HG02610 (cell line): ENCODE results near the gene CATSPERZ.
"Not testable (repeated sequence)": the region's sequence is repeated elsewhere in the genome, so short reads cannot be mapped to it uniquely, and the experiment has no call there.

Experiments used
- ATAC-seq: cut with Tn5 transposase; IDR thresholded peaks from one replicate; pipeline ENCODE4 v1.9.1; 2021; ENCODE audit warnings: mild to moderate bottlenecking, moderate library complexity; ENCODE audit not compliant: unreplicated experiment

CATSPERZ gene

GRCh38 chr11:64303109-64304031 lies 3.2 kb downstream of the CATSPERZ start:
- no peak for ATAC-seq

DNA sequence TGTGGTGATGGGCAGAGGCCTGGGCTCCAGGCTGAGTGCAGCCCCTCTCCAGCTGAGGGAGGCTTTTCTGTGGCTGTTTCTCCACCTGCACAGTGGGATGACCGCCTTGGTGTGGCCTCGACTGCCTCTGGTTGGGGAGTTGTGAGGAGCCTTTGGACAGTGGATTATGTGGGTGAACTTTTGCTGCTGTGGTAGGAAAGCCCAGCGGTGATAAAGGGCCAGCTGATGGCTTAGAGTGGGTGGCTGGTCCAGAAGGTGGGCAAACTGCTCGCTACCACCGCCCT lies 3.8 kb downstream of the CATSPERZ start:
- no peak for ATAC-seq

DNA sequence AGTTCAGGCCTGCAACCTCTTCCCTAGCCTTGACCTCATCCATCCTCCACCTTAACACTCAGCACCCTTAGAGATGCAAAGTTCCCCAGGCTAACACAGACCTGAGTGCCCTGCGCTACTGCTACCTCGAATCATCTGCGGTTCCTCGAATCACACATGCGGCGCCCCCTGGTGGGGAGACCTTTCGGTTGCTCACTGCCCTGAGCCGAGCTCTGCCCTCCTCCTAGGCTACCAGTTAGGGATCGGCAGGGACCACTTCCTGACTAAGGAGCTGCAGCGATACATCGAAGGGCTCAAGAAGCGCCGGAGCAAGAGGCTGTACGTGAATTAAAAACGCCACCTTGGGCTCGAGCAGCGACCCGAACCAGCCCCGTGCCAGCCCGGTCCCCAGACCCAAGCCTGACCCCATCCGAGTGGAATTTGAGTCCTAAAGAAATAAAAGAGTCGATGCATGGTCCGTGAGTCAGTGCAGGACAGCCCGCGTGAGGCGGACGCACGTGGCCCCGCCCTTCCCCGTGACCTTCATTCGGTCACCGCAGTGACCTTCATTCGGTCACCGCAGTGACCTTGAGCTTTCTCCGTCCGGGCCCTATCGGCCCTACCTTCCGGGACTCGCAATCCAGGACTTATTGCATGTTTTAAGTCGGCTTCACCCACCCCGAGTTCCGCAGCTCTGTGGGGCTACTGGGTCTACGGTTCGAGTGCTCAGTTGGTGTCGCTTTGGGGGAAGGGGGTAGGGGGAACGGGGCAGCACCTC lies 4.3 kb downstream of the CATSPERZ start:
- peak; percentile 27 for ATAC-seq

- ATAC-seq, result peak; percentile 71
Measured at GRCh38 chr11:64305075-64305690, 5.0 kb downstream of the CATSPERZ start, which contains the start of gene ESRRA. Gene ESRRA, plus strand, starts transcription at chr11:64305524. Its CDS starts 1,656 bp downstream, at chr11:64307180.

GRCh38 chr11:64305691-64306562 lies 5.8 kb downstream of the CATSPERZ start:
- ATAC-seq, result peak; percentile 23

DNA sequence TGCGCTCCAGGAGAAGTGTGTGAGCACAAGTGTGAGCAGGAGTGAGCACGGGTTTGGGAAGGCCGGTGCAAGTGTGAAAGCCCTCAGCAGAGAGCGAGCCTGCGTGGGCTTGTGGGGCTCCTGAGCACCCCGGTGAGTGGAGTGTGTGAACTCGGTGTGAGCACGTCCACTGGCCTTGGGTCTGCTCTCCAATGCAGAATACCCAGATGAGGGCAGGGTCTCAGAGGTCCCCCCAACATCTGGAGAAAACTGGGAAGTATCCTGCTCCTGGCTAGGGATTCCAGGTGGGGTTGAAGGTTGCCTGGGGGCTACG lies 6.4 kb downstream of the CATSPERZ start:
- no peak for ATAC-seq

GRCh38 chr11:64306876-64307622 lies 6.9 kb downstream of the CATSPERZ start:
- no peak for ATAC-seq

GRCh38 chr11:64307795-64308194 lies 7.6 kb downstream of the CATSPERZ start:
- not testable (repeated sequence) for ATAC-seq

DNA sequence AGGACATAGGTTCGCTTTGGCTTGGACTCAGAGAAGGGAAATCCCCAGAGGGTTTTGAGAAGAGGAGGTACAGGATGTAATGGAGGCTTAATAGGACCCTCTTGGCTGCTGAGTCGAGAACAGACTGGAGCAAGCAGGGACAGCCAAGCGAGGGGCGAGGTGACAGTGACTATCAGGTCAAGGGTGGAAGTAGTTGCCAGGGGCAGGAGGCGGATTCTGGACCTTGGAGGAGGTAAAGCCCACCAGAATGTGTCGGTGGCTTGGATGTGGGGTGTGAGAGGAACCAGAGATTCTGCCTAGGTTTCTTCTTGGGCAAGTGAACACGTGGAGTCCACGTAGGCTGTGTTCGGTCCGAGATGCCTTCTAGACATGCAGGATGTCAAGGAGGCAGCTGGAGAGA lies 12.8 kb downstream of the CATSPERZ start:
- no peak for ATAC-seq

DNA sequence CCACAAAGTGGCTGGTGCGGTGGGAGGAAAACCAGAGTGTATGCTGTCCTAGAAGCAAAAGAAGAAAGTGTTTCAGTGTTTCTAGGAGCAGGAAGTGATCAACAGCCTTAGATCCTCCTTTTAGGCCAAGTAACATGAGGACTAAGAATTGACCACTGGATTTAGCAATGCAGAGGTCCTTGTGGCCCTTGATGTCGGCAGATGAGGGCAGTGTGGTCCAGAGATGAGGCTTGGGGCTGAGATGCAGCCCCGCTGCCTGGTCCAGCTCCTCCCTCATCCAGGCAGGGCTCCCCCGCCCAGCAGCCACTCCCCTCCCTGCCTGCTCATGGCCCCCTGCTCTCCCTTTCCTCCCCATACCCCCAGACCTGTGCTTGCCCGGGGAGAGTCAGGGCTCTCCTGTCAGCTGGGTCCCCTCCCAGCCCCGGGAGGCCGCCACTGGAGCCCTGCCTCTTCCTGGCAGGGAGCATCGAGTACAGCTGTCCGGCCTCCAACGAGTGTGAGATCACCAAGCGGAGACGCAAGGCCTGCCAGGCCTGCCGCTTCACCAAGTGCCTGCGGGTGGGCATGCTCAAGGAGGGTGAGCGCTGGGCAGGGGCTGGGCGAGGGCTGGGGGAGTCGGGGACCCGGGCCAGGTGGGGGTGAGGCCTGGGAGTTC lies 13.5 kb downstream of the CATSPERZ start:
- ATAC-seq, result no peak

DNA sequence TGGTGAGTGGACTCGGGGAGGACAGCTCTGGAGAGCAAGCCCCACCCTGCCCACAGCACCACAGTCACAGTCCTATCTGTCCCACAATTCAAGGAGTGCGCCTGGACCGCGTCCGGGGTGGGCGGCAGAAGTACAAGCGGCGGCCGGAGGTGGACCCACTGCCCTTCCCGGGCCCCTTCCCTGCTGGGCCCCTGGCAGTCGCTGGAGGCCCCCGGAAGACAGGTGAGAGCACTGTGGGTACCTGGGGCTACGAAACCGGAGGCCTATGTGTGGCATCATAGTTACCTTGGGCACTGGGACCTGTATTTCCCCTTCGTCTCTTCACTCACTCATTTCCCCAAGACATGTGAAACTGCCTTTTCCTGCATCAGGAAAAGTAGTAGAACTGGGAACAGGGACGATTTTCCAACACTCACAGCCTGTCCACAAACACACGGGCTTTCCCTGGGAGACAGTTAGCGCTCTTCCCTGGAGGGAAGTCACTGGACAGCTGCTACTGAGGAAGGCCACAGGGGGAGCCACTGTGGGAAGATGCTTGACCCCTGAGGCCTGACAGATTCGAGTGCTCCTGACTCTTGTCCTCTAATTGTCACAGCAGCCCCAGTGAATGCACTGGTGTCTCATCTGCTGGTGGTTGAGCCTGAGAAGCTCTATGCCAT lies 14.1 kb downstream of the CATSPERZ start:
- no peak for ATAC-seq

DNA sequence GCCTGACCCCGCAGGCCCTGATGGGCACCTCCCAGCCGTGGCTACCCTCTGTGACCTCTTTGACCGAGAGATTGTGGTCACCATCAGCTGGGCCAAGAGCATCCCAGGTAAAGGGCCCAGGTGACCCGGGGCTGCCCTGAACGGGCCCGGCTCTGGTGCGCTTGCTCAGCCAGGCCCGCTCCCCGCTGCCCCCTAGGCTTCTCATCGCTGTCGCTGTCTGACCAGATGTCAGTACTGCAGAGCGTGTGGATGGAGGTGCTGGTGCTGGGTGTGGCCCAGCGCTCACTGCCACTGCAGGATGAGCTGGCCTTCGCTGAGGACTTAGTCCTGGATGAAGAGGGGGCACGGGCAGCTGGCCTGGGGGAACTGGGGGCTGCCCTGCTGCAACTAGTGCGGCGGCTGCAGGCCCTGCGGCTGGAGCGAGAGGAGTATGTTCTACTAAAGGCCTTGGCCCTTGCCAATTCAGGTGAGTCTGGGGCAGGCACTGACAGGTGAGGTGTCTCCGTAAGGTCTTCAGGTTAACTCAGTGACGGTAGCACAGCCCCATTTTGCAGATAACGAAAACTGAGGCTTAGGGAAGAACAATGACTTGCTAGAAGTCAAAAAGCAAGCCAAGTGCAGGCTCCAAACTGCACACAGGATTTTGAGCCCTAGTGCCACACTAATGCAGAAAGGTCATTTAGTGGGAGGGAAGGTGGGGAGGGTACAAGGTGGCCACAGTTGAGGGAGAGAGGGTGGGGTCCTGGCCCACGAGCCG lies 14.8 kb downstream of the CATSPERZ start:
- no peak for ATAC-seq

DNA sequence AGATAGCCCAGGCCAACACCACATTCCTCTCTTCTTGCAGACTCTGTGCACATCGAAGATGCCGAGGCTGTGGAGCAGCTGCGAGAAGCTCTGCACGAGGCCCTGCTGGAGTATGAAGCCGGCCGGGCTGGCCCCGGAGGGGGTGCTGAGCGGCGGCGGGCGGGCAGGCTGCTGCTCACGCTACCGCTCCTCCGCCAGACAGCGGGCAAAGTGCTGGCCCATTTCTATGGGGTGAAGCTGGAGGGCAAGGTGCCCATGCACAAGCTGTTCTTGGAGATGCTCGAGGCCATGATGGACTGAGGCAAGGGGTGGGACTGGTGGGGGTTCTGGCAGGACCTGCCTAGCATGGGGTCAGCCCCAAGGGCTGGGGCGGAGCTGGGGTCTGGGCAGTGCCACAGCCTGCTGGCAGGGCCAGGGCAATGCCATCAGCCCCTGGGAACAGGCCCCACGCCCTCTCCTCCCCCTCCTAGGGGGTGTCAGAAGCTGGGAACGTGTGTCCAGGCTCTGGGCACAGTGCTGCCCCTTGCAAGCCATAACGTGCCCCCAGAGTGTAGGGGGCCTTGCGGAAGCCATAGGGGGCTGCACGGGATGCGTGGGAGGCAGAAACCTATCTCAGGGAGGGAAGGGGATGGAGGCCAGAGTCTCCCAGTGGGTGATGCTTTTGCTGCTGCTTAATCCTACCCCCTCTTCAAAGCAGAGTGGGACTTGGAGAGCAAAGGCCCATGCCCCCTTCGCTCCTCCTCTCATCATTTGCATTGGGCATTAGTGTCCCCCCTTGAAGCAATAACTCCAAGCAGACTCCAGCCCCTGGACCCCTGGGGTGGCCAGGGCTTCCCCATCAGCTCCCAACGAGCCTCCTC lies 15.7 kb downstream of the CATSPERZ start:
- ATAC-seq, result not testable (repeated sequence)

DNA sequence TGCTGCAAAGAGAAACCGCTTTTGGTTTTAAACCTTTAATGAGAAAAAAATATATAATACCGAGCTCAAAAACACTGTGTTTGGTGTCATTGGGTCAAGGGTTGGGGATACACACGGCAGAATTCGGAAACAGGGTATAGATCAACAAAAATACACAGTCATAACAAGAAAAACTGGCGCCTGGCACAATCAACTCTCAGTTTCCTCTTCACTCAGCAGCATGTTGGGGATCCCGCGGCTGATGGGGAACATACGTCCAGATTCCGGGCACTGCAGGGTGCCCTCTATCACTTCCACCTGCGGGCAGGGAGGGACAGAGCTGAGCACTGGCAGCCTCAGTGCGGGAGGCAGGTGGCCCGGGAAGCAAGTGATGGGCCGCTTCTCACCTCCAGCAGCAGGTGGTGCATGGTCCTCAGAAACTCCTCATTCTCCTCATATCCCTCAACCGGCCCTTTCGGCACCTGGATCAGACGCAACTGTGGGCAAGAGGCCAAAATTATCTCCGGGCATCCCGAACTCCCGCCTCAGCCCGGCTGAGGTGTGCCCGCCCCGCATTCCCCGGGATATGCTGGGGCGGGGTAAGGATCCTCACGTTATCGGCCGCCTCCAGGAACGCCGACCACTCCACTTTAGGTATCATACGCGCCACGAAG lies 16.6 kb downstream of the CATSPERZ start:
- ATAC-seq, result no peak

- ATAC-seq, result peak; percentile 59
Measured at GRCh38 chr11:64317325-64317960, 17.3 kb downstream of the CATSPERZ start, which contains the start of gene TRMT112. Gene TRMT112, minus strand, starts transcription at chr11:64317559. Its CDS starts 33 bp downstream, at chr11:64317526.
